22Rv1 (cell line): Measurements from ENCODE around the gene CNPY1.

Source experiments
- CTCF ChIP-seq: fragments of 450-650 bp; IDR thresholded peaks from 2 replicates; pipeline ENCODE4 v1.5.1; 2017; ENCODE audit warnings: mild to moderate bottlenecking
- ZFX ChIP-seq: fragments of 450-650 bp; IDR thresholded peaks from 2 replicates; pipeline ENCODE4 v1.6.1; 2017; ENCODE audit warnings: antibody characterized with exemption, borderline replicate concordance

GRCh38 chr7:155524018-155524556, 22.3 kb downstream of the CNPY1 start:
- no peak for TF ChIP-seq CTCF
- TF ChIP-seq ZFX: no peak
